NCI-H2196 (cell line): Measurements from ENCODE around the gene NPAS3.

ENCODE experiments used
- DNase-seq: peaks from one replicate; lab custom pipeline; 2025; ENCODE audit not compliant: unreplicated experiment; lab: John Stamatoyannopoulos, UW

NPAS3 gene

DNA sequence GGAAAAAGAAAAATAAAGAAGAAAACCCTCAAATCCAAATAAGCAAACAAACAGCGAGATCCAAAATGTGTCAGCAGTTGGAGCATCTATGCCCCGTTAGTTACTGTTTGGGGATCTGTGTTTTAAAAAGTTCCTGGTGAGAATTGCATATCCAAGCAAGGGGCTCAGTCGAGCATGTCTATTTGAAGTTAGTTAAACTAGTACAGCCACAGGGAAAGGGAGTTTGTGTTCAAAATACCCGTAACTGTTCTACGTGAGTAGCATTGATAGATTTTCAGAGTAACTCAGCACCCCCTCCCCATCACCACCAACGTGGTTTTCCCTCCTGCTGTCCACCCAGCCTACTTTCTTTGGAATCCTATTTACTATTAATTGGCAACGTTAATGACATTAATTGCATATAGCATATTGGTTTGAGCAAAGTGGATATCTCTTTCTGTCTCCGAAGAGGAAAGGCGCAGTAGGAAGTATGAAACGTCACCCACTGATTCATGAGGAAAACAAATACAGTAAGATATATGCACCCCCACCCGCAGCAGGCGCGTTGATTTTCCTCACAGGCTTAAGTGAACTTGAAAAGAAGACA is 1.5 kb downstream of the NPAS3 start:
- no peak for DNase-seq

DNA sequence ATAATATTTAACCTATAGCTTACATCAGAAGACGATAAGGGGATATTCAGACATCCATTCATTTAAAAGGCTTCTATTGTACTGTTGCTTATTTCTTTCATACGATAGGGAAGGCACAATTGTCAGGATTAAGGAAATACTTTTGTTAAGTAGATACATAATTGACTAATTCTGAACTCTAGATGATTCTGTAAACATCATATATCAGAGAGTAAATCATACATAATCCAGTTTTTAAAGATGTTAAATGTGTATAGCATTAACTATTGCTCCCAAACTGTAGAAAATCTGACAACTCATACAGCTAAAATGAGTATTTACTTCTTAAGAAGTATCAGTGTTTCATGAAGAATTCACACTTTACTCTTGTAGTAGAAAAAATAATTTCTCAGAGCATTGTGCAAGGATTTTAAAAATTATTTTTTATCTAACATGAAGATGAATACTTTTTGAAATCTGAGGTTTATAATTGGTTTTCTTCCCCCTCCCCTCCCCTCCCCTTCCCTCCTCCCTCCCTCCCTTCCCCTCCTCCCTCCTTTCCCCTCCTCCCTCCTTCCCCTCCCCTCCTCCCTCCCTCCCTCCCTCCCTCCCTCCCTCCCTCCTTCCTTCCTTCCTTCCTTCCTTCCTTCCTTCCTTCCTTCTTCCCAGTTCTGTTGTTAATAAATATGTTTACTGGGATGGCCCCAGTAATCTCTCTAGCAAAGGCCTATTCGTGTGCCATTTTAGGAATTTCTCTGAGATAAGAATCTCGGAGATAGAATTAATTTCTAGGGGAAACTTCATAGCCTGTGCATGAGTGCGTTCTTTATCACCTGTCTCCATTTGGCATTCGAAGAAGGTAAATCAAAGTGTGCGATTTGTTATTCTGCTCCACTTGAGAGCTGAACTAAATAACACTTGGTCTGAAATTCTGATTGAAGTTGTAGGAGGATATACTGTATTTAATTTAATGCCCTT is 2.3 kb downstream of the NPAS3 start:
- DNase-seq: no peak

DNA sequence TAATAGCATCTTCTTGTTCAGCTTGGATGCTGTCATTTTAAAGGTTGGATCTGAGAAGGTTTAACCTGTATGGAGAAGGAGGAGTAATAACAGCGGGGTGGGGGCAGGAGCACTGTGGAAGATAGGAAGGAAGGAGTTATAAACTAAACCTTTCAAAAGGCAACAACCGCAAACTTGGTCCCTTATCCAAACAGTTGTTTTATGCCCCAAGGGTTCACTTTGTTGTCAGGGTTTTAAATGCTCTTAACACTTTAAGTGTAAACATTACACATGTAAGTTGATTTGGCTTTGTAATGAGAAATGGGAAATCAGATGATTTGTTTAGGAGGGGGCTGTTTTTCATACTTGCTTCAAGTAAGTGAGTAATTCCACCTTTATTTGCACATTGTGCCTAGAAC is 3.0 kb downstream of the NPAS3 start:
- DNase-seq: no peak

DNA sequence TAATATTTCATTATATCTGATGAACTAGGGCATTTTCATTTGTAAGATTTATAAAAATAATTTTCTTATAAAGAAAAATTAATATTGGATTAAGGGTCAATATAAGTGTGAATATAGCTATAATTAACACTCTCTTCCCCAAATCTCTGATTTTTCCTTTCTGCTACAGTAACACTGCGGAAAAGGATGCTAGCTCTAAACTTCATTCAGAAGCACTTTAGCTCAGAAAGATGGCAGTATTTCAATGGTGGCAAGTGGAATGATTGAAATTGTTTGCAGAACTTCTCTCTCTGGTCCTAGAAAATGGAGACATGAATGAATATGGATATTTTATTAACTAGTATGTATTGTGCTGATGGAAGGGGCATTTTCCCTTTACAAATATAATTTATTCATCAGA is 8.4 kb downstream of the NPAS3 start:
- DNase-seq: no peak

DNA sequence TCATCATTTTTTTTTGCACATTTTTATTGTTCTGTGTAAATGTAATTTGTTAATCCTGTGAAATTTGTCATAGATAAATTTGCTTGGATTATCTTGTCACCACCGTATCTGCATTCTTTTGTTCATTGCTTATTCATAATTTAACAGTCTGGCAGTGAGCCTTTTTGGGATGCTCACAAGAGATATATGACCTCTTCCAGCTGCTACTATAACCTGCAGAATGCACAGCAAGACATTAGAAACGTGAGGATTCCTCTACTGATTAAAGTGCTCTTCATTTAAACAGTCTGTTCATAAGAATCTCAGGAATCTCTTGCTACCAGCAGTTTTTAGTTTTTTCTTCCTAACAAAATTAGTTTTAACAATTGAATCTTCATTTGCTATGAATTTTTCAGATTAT is 9.1 kb downstream of the NPAS3 start:
- DNase-seq: no peak

DNA sequence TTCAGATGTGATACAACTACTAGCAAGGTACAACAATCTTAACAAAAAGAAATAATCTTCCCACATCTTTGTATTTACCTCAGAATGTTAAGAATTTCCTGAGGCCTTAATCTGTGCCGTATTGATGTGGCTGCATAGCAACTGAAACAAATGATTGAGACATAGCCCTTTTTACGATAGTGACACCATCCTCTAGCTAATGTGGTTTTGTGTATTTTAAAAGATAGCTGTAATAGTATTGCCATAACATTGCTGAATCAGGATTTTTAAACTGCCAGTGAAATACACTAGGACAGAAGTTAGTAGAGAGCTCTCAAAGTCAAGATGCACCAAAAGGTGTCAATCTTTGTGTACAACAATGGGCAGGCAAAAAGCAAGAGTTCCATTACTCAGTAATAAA is 11.9 kb downstream of the NPAS3 start:
- DNase-seq: no peak

DNA sequence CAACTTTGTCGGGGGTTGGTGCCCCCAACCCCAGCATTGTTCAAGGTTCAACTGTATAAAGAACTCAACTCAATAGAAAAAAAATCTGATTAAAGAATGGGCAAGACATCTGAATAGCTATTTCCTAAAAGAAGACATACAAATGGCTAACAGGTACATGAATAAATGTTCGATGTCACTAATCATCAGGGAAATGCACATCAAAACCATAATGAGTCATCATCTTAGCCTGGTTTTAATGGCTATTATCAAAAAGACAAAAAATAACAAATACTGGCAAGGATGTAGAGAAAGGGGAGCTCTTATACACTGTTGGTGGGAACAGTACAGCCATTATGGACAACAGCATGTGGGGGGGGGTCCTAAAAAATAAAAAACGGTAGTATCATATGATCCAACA is 28.7 kb downstream of the NPAS3 start:
- DNase-seq: no peak

DNA sequence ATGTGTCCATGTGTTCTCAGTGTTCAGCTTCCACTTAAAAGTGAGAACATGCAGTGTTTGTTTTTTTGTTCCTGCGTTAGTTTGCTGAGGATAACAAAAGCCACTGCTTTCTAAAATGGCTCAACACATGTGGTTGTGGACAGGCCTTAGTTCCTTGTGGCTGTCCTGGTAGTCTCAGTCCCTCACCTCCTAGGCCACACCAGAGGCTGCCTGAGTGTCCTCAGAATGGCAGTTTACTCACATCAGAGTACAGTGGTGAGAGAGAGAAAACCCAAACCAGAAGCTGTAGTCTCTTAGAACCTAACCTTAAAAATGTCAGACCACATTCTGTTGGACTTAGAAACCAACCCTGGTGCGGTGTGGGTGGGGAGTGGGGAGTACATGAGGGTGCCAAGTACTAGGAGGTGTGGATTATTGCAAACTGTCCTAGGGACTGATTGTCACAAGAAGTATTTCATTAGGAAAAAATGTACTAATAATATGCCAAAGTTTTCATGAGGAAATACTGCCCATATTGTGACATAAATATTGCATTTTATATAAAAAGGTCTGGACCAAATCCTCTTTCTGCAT is 30.4 kb downstream of the NPAS3 start:
- DNase-seq: no peak

DNA sequence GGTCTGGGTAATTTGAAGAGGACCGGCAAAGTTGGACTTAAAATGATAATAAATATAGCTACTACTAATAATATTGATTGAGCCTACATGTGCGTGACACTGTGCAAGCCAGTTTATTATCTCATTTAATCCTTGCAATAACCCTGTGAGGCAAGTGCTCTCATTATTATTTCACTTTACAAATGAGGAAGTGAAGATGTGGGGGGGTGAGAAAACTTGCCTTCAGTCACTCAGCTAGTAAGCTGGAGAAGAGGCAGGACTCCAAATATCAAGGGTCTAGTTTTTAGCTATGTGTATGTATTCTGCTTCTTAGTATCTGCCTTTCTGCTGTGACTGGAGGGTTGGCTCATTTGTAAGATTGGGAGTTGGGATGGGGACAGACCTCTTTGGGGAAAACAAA is 39.2 kb downstream of the NPAS3 start:
- DNase-seq: no peak

DNA sequence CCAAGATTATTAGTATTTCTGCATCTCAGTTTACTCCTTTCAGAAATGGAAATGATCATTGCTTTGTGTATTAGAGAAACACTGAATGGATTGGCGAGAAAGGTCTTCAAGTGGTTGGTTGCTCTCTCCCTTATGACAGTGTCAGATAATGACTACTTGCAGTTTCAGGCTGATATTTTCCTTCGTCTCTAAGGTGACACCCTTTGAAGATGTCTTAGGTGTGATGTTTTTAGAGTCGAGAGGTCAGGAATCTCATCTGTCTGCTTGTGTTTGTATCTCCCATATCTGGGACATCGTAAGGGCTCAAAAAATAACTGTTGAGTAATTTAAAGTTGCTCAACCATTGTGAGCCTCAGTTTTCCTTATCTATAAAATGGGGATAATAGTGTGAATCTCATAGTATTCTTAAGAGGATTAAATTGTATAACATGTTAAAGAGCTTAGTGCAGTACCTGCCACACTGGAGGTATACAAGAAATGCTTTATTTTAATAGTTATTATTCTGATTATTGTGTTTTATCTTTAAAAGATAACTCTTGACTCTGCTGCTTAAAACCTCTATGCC is 40.1 kb downstream of the NPAS3 start:
- DNase-seq: no peak

DNA sequence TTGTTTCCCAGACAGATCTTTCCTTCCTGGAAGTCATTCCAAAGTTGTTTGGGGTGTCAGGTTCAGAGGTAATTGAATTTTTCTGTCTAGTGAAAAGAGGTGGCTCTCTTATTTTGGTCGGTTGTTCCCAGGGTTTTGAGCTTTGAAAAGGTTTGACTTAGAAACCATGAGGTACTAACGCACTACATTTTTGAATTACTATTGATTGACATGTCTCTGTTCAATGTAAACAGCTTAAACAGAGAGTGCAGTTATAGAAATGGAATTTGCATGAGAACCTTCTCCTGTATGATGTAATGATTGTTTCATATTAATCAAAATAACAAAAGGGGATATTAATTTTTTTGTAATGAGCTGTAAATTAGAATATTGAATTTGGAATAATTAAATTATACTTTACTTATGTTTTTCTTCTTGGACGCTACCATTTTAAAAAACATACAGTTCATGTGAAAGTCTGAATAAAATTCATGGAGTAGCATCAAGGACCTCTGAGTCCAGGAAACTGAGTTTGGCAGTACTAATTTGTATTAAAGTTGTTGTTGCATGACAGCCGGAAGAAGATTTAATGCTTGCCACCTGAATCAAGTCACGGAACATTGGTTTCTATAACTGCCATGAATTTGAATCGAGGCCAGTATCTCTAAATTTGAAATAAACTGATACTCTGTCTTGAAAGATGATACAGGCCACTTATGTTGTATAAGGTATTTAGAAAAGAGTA is 41.7 kb downstream of the NPAS3 start:
- DNase-seq: no peak

DNA sequence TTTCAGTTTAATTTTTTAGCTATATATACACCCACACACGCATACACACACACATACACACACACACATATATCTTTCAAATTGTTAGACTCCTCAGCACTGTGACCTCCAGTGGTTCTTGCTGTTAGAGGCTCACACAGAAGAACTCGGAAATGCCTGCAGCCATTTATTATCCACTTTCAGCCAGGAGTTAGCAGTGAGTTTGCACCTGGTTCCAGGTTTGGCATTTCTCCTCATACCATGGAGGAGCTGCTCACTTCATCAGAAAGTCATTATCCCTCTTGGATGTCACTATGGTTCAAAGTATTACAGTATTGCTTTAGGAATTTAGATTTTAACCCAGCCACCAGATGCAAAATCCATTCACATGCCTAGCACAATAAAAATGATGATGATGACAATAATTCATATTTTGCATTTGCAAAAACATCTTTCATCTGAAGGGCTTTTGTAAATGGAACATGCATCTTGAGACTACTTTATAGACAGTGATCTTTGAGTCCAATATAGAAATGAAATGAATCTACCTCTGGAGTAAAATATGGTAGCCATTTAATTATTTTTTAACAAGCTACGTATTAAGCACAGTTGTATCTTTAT is 42.3 kb downstream of the NPAS3 start:
- DNase-seq: peak; percentile 24

DNA sequence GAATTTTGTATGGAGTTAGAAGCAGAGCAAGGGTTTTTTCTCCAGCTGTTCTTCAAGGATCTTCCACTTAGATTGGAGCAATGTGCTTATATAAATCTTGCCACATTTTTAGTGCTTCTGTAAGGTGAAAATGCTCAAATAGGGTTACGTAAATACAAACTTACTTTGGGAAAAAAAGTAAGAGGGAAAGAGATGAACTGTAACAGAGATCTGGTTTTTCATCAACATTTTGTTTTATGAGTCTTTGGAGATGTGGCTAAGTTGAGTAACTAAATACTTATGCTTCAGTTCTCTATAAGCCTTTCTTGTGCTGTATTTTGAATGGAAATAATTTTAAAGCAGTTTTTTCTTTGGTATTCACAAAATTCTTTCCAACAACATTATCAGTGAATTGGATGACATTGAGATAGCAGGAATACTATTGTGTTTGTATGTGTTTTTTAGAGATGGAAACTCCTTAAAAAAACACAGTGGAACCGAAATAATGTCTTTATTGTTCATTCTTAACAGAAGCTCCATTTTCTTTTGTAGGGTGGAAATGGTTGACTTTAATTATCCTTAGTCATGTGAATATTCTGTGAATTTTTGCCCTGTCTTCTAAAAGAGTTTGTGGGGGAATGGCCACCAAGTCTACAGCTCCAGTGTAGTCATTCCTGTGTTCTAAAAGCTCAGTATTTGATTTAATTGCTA is 45.7 kb downstream of the NPAS3 start:
- DNase-seq: no peak

DNA sequence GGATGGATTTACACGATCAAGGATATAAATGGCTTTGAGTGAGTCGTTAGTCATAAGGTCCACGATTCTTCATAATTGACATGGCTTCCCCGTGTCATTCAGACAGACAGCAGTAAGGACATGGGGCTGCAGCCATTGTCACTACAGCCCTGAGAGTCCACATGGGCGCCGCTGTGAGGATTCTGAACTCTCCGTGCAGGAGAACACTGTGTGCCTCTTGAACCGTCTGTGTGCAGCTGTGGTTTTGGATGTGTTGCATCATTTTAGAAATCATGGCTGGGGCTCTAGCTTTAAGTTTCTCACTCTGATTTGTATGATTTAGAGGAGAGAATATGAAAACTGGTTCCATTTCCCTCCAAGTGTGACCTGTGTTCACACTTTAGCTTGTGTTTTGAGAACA is 47.2 kb downstream of the NPAS3 start:
- no peak for DNase-seq

DNA sequence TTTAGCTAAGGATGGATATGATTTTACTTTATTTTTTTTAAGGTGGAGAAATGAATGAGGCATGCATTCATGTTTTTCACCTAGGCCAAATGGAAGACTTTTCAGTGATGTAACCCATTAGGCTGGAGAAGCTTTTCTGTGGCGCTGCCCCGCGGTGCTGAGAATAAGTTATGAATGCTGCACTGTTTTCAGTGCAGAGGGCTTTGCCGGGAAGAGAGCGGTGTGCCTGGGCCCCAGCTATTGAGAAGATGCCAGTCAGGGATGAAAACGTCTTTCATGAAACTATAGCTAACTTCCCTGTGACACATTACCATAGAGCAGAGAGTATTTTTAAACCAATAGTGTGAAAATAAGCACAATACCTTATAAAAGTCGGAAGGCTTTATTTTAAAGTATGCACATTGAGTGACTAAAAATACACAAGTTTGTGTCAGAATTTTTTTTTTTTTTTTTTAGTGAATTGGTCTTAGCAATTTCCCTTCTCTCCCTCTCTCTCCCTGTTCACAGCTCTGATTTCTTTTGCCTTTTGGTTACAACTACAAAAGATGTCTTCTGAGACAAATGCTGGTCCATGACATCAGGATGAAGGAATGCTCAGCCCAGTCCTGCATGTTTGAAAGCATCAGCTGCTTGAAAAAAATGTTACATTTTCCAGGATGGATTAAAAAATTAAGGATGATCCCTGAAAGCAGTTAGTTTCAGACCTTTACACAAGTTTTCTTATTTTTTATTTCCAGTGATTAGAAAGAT is 48.3 kb downstream of the NPAS3 start:
- DNase-seq: no peak

DNA sequence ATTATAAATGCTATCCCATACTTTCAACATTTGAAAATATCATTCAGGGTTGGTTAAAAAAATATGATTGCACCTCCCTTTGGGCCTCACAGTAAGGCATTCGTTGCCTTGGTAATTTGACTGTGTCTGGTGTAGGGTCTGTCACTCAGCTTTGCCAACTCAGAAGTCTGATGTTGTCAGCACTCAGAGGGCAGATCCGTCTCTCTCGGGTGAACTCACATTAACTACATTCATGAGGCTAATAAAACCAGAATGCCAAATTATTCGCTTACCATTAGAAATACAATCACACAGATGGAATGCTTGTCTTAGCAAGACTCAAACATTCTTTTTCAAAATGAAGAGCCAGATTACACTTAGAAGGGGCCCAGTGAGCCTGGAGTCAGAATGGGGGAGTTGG is 53.0 kb downstream of the NPAS3 start:
- DNase-seq: no peak

DNA sequence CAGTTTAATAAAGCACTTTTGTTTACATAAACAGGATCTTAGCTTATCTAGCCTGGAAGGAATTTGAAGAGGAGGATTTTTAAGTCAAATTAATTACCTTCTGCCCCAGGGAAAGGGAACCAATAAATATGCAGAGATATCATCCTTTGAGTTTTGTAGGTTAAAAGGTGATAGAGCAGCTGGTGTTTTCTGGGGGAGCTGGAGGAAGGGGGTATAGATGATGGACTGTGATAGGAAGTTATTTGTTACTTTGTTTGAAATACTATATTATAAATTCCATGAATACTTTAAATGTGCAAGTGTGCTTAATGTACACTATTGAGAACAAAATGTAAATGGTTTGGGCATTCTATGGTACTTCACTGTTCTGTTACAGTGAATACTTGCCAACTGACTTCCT is 55.2 kb downstream of the NPAS3 start:
- DNase-seq: no peak

DNA sequence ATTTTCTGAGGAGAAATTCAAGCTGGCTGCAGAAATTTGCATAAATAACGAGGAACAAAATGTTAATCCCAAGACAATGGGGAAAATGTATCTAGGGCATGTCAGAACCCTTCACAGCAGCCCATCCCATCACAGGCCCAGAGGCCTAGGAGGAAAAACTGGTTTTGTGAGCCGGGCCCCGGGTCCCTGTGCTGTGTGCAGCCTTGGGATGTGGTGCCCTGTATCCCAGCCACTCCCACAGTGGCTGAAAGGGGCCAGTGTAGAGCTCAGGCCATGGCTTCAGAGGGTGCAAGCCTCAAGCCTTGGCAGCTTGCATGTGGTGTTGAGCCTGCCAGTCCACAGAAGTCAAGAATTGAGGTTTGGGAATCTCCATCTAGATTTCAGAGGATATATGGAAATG is 57.7 kb downstream of the NPAS3 start:
- DNase-seq: no peak

DNA sequence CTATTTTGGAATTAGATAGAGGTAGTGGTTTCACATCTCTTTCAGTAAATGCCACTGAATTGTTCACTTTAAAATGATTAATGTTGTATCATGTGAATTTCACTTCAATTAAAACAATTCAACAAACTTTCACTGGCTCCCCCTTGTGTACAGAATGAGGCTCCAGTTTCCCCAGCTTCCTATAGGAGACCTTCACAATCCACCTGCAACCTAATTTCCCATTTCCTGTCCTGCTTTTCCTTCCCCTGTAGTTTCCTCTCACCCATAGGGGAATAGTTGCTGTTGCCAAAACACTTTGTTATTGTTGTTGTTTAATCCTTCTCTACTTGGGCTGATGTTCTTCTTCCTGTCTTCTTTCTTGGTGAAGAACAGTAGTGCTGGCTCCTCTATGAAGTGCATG is 59.8 kb downstream of the NPAS3 start:
- no peak for DNase-seq

DNA sequence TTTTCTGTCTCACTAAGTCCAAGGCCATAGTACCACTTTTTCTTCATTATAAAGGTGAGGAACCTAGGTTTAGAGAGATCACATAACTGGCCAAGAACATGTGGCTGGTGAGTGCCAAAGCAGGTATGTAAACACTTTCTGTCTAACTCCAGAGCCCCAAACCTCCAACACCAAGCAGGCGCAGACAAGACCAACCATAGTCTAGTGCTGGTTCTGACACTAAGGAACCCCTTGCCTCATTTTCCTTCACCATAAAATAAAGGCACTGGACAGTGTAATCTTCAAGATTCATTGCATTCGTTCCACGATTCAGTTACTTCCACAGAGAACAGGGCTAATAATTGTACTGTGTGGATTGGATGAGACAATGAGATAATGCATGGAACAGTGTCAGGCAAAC is 71.0 kb downstream of the NPAS3 start:
- no peak for DNase-seq
